Measurements from ENCODE around the gene OPALIN.
A peak's percentile ranks its signal among the peaks of the same experiment; 100 is the strongest.

OPALIN gene

DNA sequence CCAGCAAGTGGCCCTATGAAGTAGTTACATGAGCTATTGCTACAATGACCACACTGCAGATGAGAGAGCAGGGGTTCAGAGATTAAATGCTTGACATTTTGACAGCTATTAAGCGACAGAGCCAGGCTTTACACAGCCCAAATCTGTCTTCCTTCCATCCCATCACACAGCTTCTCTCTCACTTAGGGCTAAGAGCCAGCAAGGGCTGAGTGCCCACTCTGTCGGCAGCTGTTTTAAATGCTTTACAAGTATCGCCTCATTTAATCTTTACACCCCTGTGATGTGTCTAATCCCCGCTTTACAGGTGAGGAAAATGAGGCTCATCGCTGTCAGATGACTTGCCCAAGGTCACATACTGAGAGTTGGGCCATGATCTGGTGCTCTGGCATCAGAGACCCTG lies 15.2 kb upstream of the OPALIN start:
- DNase-seq (ENCODE audit: low spot score) = no peak

DNA sequence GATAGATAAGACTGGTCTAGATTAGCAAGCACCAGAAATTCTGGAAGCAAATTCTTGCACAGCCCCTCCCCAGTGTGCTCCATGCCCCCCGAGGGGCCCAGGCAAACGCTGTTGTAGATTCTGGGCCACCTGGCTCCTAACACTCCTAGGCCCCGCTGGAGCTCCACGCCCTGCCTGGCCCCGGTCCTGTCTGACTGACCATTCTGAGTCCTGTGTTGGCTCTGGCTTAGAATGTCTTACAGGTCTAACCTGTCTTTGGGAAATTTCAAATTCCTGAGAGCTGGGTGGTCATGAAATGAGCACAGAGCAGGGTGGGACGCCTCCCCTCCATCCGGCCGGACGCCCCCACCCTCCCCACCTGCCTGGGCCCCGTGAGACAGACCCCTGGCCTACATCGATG lies 12.6 kb upstream of the OPALIN start:
- DNase-seq (ENCODE audit: low spot score) = no peak

DNA sequence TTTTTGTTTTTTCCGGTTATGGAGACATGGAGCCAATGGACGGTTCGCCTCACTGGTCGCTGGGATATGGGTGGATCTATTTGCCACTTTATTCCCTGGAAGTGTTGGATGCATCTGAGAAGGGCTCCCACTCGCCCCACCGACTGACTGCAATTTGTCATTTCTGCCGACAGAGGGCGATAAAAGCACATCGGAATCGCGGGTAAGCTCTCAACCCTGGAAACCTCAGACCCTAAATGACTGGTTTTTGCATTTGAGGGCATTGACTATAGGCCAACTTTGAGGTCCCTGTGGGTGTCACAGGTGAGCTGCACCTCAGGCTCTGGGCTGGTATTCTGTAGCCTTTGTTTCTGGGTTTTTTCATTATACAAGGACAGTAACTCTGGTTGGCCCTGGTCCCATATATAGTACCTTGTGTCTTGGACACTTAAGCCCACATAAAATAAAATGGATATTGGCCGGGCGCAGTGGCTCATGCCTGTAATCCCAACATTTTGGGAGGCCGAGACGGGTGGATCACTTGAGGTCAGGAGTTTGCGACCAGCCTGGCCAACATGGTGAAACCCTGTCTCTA lies 11.9 kb upstream of the OPALIN start:
- peak; percentile 84 for DNase-seq (ENCODE audit: low spot score)

DNA sequence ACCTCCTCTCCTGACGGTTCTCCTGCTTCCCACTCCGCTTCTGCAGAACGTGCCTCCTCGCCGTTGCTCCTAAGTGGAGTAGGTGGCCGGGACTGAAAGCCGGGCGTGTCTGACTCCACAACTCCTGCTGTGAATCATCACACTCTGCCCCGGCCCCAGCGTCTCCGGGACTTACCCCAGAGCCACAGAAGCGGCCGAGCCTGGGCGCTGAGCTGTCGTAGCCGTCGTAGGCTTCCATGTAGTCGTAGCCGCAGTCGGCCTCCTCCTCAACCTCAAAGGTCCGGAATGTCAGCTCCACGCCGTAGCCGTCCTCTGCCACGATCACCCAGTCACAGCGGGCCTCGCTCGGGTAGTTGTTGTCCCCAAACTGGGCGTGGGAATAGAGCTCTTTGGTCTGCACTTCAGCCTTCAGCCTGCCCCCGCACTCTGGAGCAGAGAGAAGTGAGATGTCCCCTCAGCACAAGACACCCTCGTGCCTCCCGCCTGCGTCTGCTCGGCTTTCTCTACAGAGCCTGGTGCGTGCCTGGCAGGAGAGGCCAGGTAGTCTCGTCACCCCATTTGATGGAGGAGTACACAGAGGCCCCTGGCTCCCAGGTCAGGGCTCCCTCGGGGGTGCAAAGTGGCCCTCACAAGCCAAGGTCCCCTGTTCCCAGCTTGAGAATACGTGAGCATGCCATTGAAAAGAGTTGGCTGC lies 11.2 kb upstream of the OPALIN start:
- no peak for DNase-seq (ENCODE audit: low spot score)

GRCh38 chr10:96368971-96369370 lies 10.2 kb upstream of the OPALIN start:
- no peak for DNase-seq (ENCODE audit: low spot score)

DNA sequence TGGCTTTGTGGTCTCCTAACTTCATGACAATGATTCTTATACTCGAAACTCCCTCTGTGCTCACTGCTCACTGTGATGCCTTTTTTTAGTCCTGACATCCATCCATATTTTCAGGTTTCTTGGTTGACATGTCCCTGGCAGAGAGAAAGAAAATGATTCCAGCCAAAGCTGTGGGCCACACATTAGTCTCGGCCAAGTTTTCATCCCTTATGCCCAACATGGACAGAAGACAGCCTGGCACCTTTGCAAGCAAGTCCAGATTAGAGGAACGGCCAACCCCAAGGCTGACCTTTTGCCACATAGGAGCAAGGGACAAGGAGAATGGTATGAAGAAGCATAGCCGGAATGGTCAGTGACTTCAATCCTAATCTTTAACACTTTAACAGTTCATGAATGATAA lies 8.7 kb upstream of the OPALIN start:
- no peak for DNase-seq (ENCODE audit: low spot score)

DNA sequence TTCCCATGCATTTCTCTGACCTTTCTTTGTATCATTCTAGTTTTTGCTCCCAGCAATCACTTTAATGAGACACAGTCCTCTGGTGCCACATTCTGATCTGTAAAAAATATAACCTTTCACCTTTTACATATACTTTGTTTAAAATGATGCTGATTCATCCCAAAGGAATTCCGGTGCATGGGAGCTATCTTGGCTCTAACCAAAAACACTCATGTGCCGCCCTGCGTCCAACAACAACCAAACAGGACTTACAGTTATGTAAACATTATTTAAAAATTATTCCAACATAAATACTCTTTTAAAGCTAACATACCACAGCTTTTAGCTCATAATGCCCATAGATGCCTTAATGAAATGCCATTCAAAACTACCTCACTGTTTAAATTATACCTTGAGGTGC lies 7.7 kb upstream of the OPALIN start:
- no peak for DNase-seq (ENCODE audit: low spot score)

- DNase-seq (ENCODE audit: low spot score) = no peak
Measured at GRCh38 chr10:96365571-96365970, 6.8 kb upstream of the OPALIN start.

DNA sequence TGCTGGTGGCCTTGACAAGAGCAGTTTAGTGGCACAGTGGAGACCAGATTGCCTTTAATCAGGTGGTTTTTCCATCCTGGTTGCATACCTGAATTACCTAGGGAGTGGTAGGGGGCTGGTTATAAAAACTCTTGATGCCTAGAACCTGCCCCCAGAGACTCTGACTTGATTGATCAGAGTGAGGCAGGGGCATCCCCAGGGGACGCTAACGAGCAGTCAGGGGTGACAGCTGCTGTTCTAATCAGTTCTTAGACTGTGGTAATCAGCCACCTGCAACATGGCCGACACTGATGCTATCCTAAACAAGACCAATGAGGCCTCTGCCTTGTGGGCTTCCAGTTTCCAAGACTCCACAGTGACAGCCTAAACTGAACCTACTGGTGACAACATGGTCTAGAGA lies 2.0 kb upstream of the OPALIN start:
- no peak for DNase-seq (ENCODE audit: low spot score)

DNA sequence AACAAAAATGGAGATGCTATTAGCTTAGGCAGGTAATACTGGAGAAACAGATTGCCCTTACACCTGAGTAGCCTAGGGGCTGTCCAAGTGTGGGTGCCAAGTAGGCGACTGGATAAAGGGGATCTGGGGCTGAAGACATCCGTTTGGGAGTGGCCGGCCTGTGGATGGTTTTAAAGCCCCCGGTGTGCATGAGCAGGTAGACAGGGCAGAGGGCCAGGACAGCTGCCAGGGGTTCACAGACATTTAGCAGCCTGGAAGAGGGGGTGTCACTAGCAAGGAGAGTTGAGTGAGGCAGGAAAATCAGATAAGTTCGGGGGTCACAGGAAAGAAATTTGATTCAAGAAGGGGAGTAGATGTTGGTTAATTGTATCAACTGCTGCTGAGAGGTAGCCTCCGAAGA lies 1.5 kb upstream of the OPALIN start:
- no peak for DNase-seq (ENCODE audit: low spot score)

DNA sequence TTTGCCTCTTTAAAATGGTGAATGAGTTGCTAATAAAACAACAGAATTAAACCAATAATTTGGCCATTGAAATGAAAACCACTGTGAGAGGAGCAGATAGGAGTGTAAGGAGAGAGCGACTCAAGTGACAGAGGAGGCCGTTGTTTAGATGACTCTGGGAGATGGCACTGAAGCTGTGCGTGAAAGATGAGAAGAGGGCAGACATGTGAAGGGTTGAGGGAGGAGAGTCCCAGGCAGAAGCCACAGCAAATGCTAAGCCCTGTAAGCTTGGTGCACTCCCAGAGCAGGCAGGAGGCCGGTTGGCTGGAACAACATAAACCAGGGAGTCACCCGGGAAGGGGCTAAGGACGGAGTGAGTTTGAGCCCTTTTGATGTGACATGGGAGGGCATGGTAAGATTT lies 814 bp upstream of the OPALIN start:
- no peak for DNase-seq (ENCODE audit: low spot score)

DNA sequence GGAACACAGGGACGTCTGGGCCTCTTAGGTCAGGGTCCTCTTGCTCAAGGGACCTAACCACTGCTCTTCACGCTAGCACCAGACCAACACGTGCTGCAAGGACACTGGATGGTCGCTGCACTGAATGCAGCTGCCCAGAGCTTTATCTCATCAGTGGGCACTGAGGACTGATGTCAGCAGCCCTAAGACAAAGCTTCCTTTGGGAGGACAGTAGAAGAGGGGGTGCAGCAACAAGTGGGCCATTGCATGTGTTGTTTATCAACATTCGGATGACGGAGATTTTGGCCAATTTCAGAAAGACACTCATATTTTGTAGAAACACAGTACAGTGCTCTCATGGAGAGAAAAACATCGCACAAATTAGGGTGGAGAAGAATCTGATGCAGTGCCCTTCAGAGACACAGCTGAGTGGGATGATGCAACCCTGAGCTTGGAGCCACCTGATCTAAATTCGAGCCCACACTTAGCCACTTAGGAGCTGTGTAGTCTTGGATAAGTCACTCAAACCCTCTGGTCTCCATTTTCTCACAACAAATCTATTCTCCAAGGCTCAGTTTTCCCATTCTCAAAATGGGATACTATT lies 1.7 kb downstream of the OPALIN start:
- no peak for DNase-seq (ENCODE audit: low spot score)

DNA sequence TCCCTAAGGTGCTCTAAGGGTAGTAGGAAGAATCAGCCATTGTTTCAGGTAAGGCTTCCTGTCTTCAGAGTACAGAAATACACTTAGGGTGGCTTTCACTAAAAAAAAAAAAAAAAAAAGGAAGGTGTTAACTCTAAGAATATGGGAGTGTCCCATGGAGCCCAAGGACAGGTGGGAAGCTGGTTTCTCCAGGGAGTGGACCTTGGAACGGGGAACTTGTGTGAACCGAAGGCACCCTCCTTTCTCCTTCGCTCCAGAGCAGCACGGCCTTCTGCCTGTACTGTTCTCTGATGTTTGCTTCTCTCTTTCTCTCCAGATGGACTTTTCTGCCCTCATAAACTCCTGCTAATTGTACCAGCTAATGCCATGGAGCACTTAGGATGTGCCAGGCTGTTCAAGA lies 6.2 kb downstream of the OPALIN start:
- DNase-seq (ENCODE audit: low spot score) = no peak

DNA sequence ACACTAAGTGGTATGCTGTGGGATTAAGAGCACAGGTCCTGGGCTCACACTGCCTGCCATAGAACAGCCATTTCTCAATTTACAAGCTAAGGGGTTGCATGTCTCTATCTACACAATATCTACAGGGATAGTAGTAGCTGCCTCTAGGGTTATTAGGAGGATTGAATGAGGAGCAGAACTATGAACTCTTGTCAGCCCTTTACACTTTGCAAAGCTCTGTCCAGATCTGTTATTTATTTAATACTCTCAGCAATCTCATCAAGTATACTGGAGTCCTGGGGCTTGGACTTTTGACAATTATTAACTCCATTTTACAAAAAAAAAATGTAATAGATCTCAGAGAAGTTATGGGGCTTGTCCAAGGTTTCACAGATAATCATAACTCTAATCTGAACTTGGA lies 6.8 kb downstream of the OPALIN start:
- DNase-seq (ENCODE audit: low spot score) = no peak

DNA sequence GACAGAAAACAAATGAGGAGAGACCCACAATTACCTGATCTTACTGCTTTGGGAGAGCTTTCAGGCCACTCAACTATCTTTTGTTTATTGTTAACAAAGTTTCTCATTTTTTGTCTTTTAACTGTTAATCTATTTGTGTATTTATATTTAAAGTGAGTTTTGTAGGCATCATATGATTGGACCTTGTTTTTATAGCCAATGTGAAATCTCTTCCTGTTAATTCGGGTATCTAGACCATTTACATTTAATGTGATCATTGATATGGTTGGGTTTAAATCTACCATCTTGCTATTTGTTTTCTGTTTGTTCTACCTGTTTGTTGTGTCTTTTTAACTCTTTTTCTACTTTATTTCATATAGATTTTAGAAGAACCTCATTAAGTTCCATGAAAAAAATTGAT lies 12.5 kb downstream of the OPALIN start:
- DNase-seq (ENCODE audit: low spot score) = no peak

DNA sequence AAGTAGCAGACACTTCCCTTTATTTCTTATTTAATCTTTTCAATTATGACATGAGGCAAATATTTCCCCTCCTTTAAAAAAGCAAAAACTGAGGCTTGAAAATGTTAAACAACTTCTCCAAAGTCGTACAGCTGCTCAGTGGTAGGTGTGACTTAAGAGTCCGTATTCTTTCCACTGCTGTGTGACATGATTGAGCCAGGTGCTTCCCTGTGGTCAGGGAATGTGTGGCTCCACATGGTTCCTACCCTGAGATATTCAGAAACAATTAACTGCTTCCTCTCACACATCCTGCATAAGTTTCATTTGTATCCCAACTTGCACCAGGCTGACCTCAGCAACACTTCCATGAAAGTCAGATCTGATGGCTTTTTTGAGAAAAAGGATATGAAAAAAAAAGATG lies 13.6 kb downstream of the OPALIN start:
- DNase-seq (ENCODE audit: low spot score) = no peak

- no peak for DNase-seq (ENCODE audit: low spot score)
Measured at GRCh38 chr10:96344178-96344577, 14.6 kb downstream of the OPALIN start.

GRCh38 chr10:96342402-96342801 lies 16.4 kb downstream of the OPALIN start:
- DNase-seq (ENCODE audit: low spot score) = no peak

DNA sequence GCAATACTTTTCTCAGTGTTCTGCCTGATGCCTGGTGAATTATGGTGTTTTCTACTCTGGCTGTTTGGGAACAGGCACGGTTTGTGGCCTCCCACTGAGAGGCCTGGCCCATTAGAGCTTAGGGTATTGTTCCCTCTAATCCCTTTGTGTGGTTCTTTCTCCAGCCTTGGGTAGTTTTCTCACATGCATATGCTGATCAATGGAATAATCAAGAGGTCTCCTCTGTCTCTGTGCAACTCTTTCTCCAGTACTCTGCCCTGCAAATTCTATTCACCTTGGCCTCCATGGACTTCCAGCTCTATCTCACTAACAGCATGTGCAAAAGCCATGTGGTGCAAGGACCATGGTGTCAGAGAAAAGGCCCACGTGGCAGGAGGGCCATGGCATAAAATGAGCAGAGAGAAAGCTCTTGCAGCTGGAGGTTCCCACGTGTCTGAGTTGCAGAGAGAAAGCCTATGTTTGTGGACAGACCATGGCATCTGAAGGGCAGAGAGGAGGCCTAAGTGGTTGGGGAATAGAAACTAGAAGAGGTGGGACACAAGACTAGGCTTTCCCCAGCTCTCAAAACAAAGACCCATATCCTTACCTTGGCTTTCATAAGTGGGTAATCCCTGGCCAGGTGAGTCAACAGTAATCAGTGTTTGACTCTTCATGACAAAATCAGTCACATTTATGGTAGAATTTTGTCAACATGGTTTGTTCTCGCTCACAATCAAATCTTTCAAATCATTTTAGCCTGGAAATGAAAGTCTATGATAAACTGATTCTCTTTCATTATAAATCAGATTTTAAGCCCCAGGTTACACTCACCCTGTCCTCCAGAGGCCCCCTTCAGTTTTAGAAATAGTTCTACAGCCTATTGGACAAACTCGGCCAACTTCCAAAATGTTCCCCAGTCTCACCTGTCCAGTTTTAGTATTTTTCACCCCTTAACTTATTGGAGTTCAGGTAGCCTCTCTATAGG lies 17.3 kb downstream of the OPALIN start:
- no peak for DNase-seq (ENCODE audit: low spot score)

- DNase-seq (ENCODE audit: low spot score) = peak; percentile 67
Measured at GRCh38 chr10:96339956-96340904, 18.6 kb downstream of the OPALIN start.

GRCh38 chr10:96339383-96339782 lies 19.4 kb downstream of the OPALIN start:
- no peak for DNase-seq (ENCODE audit: low spot score)
